GM23248 (cell line): ENCODE results near the gene CST7. TPM values are rescaled to one million over a fixed set of nuclear protein-coding genes. Genes with fewer than 3 reads are reported as not detected.

Experiments used
- DNase-seq: peaks from one replicate; pipeline ENCODE4 v3.0.0-alpha.2; 2015
- H2AFZ ChIP-seq: fragments of 200-600 bp; sonication (generic); 2 replicates; pipeline ENCODE4 v1.6.1; 2016; ENCODE audit warnings: antibody characterized with exemption
- H3F3A ChIP-seq: fragments of 200-600 bp; sonication (generic); 2 replicates; pipeline ENCODE4 v1.6.1; 2016; ENCODE audit warnings: mild to moderate bottlenecking, antibody characterized with exemption, mixed run types; ENCODE audit not compliant: insufficient read depth
- H3K27ac ChIP-seq: fragments of 200-600 bp; sonication (generic); 2 replicates; pipeline ENCODE4 v1.5.1; 2016; ENCODE audit warnings: mild to moderate bottlenecking
- H3K27me3 ChIP-seq: fragments of 200-600 bp; sonication (generic); replicated peaks from 2 replicates; pipeline ENCODE4 v1.6.1; 2016; ENCODE audit warnings: mild to moderate bottlenecking; ENCODE audit not compliant: insufficient read depth
- H3K36me3 ChIP-seq: fragments of 200-600 bp; sonication (generic); 2 replicates; pipeline ENCODE4 v1.6.1; 2016; ENCODE audit warnings: low read depth, mild to moderate bottlenecking
- H3K4me1 ChIP-seq: fragments of 200-600 bp; sonication (generic); 2 replicates; pipeline ENCODE4 v1.6.1; 2016; ENCODE audit warnings: mild to moderate bottlenecking; ENCODE audit not compliant: insufficient read depth
- H3K4me2 ChIP-seq: fragments of 200-600 bp; sonication (generic); one replicate; pipeline ENCODE4 v1.6.1; 2016; ENCODE audit warnings: mild to moderate bottlenecking; ENCODE audit not compliant: unreplicated experiment
- H3K4me3 ChIP-seq: fragments of 200-600 bp; sonication (generic); 2 replicates; pipeline ENCODE4 v1.5.1; 2016; ENCODE audit warnings: mild to moderate bottlenecking
- H3K79me2 ChIP-seq: fragments of 200-600 bp; sonication (generic); 2 replicates; pipeline ENCODE4 v1.6.1; 2016; ENCODE audit warnings: mild to moderate bottlenecking; ENCODE audit not compliant: insufficient read depth
- H3K9ac ChIP-seq: fragments of 200-600 bp; sonication (generic); 2 replicates; pipeline ENCODE4 v1.6.1; 2016; ENCODE audit warnings: mild to moderate bottlenecking
- H3K9me2 ChIP-seq: fragments of 200-600 bp; sonication (generic); 2 replicates; pipeline ENCODE4 v1.6.1; 2016; ENCODE audit warnings: mixed run types, mild to moderate bottlenecking, moderate library complexity; ENCODE audit not compliant: insufficient read depth
- H3K9me3 ChIP-seq: fragments of 200-600 bp; sonication (generic); one replicate; pipeline ENCODE4 v1.6.1; 2017; ENCODE audit warnings: low read depth
- H4K20me1 ChIP-seq: fragments of 200-600 bp; sonication (generic); 2 replicates; pipeline ENCODE4 v1.6.0; 2016; ENCODE audit not compliant: insufficient read depth
- EZH2 ChIP-seq: fragments of 200-600 bp; sonication (generic); IDR thresholded peaks from 2 replicates; pipeline ENCODE4 v1.6.1; 2018; ENCODE audit warnings: antibody characterized with exemption, mild to moderate bottlenecking; ENCODE audit not compliant: insufficient read depth, poor library complexity, severe bottlenecking
- EZH2phosphoT487 ChIP-seq: fragments of 200-600 bp; sonication (generic); IDR thresholded peaks from 2 replicates; pipeline ENCODE4 v1.6.1; 2018; ENCODE audit warnings: antibody characterized with exemption, moderate library complexity, mild to moderate bottlenecking, low read depth; ENCODE audit not compliant: insufficient read depth
- WGBS, 2 experiments: methylation state at CpG; one replicate each; pipeline ENCODE4 v1.1.6; 2015 to 2017; ENCODE audit warnings: low lambda C conversion rate in 2 of 2, low coverage in 1 of 2; ENCODE audit errors: missing lambda C conversion rate in 2 of 2; 5-methylcytosine and 5-hydroxymethylcytosine counted together
- in situ Hi-C: fragments of 300-500 bp; cut with MboI; formaldehyde crosslinking; loops from 2 replicates; pipeline ENCODE4 v1.15.0; 2020
- polyA plus RNA-seq: library from polyadenylated mRNA; unstranded; fragments of >200 nt; fragmentation: Nextera tagmentation; extraction: Ambion mirVana; gene quantifications from 2 replicates; pipeline ENCODE4 v1.2.1, GENCODE V29; 2016
- total RNA-seq: library from RNA; depleted of rRNA; stranded (reverse); fragments of >200 nt; shearing (Covaris generic); gene quantifications from 2 replicates; pipeline ENCODE4 v1.2.3, GENCODE V29; 2014

Gene CST7
- total and polyA plus RNA-seq, 2 experiments from 2014 or later: not detected

DNA sequence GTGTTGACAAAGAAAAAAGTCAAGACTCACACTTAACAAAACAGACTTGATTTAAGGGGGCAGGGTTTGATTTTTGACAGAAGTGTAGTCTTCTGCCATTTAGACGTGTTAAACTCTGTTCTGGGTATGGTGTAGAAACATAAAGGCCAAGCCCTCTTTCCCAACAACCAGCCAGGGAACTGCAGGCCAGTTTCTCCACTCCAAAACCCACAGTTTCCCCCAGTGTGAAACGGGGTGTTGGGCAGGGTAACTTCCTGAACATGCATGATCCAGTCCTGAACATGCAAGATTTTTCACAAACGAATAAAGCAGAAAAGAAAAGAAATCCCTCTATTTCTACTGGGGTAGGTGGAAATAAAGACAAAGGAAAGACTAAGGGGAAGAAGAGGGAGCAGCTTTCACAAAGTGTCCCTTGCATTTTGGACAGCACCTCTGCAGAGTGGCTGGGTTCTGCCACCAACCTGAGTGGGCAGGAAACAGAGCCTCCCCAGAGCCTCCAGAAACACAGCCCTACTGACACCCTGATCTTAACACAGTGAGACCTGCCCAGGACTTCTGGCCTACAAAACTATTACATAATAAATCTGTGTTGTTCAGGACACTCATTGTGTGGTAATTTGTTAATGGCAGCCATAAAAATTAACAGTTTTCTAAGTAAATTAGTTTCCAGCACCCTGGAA lies 36.0 kb downstream of the CST7 start:
- Histone ChIP-seq H3K27ac (no peak overlapping the region), H3F3A (no peaks in the 10 kb centered on the region), H3K9ac (no peak overlapping the region), H3K36me3 (no peaks in the 10 kb centered on the region; the same call in 1 of the 2 replicates), H3K4me3 (no peak overlapping the region), H3K79me2 (peaks cover 69% of the 10 kb centered on the region), H3K4me1 (no peaks in the 10 kb centered on the region), H3K27me3 (no peaks in the 10 kb centered on the region), H3K4me2 (no peak overlapping the region), H3K9me3 (no peaks in the 10 kb centered on the region), H4K20me1 (no peaks in the 10 kb centered on the region), H2AFZ (no peak overlapping the region), H3K9me2 (no peaks in the 10 kb centered on the region)
- in situ Hi-C loops: loop anchor here (25.0 kb wide), 2 partner anchors 527 to 877 kb away; no protein-coding TSS in a partner anchor
- WGBS, 2 experiments: 84 to 86% methylated on average over 3 of the region's 3 CpGs
- DNase-seq: no peak
- TF ChIP-seq EZH2: no peak
- no peak for TF ChIP-seq EZH2phosphoT487

DNA sequence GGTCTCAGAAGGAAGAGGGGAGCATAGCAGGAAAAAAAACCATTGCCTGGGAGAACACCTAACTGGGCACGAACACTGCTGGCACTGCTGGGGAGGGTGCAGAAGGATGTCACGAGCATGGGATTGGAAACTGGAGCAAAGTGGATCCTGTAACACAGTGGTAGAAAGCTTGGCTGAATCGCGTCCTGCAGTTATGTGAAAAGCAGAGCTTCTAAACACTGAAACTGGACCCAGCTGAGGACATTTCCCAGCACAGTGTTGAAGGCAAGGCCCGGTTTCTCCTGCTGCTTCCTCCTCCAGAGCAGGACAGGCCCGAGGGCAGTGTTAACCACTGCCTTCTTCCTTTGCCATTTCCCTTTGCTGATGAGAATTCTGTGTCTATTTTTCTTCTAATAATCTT lies 36.7 kb downstream of the CST7 start:
- 68 to 72% methylated on average over 6 of the region's 6 CpGs for WGBS, 2 experiments
- no peak for DNase-seq
- Histone ChIP-seq H3K4me3 (no peak overlapping the region), H3K4me2 (no peak overlapping the region), H2AFZ (no peak overlapping the region), H3K27ac (no peak overlapping the region), H3K9me2 (no peaks in the 10 kb centered on the region), H3F3A (no peaks in the 10 kb centered on the region), H3K79me2 (peaks cover 76% of the 10 kb centered on the region), H3K9me3 (no peaks in the 10 kb centered on the region), H3K36me3 (no peaks in the 10 kb centered on the region; the same call in 1 of the 2 replicates), H3K9ac (no peak overlapping the region), H3K27me3 (no peaks in the 10 kb centered on the region), H4K20me1 (no peaks in the 10 kb centered on the region), H3K4me1 (no peaks in the 10 kb centered on the region)
- in situ Hi-C loops: loop anchor here (25.0 kb wide), 2 partner anchors 526 to 876 kb away; no protein-coding TSS in a partner anchor
- no peak for TF ChIP-seq EZH2
- TF ChIP-seq EZH2phosphoT487: no peak

DNA sequence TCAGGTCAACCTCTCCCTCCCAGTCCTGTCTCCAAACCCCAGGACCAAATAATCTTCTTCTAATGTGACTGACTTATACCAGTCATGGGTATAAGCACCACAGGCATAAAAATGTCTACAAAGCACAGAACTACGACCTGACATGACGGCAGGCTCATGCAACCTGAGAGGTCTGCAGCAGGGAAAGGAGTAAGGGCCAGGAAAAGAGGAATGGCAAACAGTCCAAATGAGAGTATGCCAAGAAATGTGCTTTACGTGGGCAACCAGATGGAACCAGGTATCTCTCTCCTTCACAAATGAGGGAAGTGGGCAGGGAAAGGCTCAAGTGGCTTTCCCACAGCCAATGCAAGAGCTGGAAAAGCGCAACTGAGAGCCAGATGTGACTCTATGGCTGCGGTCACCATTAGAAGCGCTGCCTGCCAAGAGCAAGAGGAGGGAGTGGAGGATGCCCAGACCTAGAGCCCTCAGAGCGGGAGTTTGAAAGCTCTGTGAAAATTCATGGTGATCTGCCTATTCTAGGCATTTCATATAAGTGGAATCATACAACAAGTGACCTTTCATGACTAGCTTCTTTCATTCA lies 37.5 kb downstream of the CST7 start:
- H2AFZ ChIP-seq: no peak overlapping the region
- H3K9ac ChIP-seq: no peak overlapping the region
- H3K79me2 ChIP-seq: peaks cover 83% of the 10 kb centered on the region
- peaks cover 4% of the 10 kb centered on the region; the same call in 1 of the 2 replicates for H3K4me1 ChIP-seq
- in situ Hi-C loops: loop anchor here (25.0 kb wide), 2 partner anchors 526 to 876 kb away; no protein-coding TSS in a partner anchor
- H3K9me2 ChIP-seq: no peaks in the 10 kb centered on the region
- H3K4me2 ChIP-seq: no peak overlapping the region
- TF ChIP-seq EZH2phosphoT487: no peak
- no peak for TF ChIP-seq EZH2
- H3K9me3 ChIP-seq: no peaks in the 10 kb centered on the region
- H3K4me3 ChIP-seq: no peak overlapping the region
- no peaks in the 10 kb centered on the region for H3K27me3 ChIP-seq
- no peaks in the 10 kb centered on the region for H3F3A ChIP-seq
- no peak overlapping the region for H3K27ac ChIP-seq
- no peaks in the 10 kb centered on the region; the same call in 1 of the 2 replicates for H3K36me3 ChIP-seq
- WGBS, 2 experiments: 98% methylated on average over 7 of the region's 7 CpGs
- H4K20me1 ChIP-seq: no peaks in the 10 kb centered on the region
- no peak for DNase-seq

GRCh38 chr20:24987244-24987643 lies 38.2 kb downstream of the CST7 start:
- WGBS, 2 experiments: 71 to 75% methylated on average over 2 of the region's 2 CpGs
- H3K27ac ChIP-seq: no peak overlapping the region

More at GRCh38 chr20:24987244-24987643, 38.2 kb downstream of the CST7 start:
- Histone ChIP-seq H3K27me3 (no peaks in the 10 kb centered on the region), H3K9me3 (no peaks in the 10 kb centered on the region), H3F3A (no peaks in the 10 kb centered on the region), H3K9ac (no peak overlapping the region), H3K9me2 (no peaks in the 10 kb centered on the region), H3K4me3 (no peak overlapping the region), H3K36me3 (no peaks in the 10 kb centered on the region), H3K79me2 (peaks cover 90% of the 10 kb centered on the region), H3K4me2 (no peak overlapping the region), H4K20me1 (no peaks in the 10 kb centered on the region), H2AFZ (no peak overlapping the region), H3K4me1 (peaks cover 6% of the 10 kb centered on the region; the same call in 1 of the 2 replicates)
- TF ChIP-seq EZH2phosphoT487 (no peak), EZH2 (no peak)
- DNase-seq: peak; percentile 11
- in situ Hi-C loops: loop anchor here (25.0 kb wide), 2 partner anchors 525 to 875 kb away; no protein-coding TSS in a partner anchor
